GM12872 (cell line): Measurements from ENCODE around the gene ZNF444.

Experiments used
- TF ChIP-seq, protein P1 (sequence below): IDR thresholded peaks from 3 replicates; pipeline ENCODE4 v1.5.1; 2011; ENCODE audit warnings: low read depth, mild to moderate bottlenecking, low read length, moderate library complexity; ENCODE audit not compliant: insufficient read depth

The ZNF444 gene

GRCh38 chr19:56139847-56140582 lies 1.1 kb upstream of the ZNF444 start:
- TF ChIP-seq, protein P1, sequence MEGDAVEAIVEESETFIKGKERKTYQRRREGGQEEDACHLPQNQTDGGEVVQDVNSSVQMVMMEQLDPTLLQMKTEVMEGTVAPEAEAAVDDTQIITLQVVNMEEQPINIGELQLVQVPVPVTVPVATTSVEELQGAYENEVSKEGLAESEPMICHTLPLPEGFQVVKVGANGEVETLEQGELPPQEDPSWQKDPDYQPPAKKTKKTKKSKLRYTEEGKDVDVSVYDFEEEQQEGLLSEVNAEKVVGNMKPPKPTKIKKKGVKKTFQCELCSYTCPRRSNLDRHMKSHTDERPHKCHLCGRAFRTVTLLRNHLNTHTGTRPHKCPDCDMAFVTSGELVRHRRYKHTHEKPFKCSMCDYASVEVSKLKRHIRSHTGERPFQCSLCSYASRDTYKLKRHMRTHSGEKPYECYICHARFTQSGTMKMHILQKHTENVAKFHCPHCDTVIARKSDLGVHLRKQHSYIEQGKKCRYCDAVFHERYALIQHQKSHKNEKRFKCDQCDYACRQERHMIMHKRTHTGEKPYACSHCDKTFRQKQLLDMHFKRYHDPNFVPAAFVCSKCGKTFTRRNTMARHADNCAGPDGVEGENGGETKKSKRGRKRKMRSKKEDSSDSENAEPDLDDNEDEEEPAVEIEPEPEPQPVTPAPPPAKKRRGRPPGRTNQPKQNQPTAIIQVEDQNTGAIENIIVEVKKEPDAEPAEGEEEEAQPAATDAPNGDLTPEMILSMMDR: no peak

GRCh38 chr19:56141417-56141993 lies 418 bp downstream of the ZNF444 start:
- TF ChIP-seq, protein P1: no peak

DNA sequence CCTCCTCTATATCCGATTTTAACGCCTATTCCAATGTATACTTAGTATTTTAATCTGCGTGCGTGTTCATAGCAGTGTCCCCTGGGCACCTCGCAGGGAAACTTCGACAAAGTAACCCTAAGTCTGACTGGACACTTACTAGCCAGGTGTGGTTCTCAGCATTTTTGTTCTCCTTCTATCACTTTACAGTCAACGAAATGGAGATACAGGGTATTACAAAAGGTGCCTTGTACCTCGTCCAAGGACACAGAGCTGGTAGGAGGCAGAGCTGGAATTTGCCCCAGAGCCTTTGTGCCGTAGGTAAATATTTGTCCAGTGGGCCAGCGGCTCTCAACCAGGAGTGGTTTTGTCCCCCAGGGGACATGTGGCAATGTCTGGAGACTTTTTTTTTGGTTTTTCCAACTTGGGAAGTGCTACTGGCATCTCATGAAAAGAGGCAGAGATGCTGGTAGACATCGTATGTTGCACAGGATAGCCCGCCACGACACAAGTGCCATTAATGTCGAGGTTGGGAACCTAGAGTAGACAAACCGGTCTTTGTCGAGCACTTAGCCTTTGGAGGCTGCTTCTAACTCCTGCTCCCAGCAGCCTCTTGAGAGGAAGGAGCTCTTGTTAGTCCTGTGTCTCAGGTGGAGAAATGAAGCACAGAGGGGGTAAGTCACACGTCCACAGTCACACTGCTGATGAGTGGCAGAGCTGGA lies 1.1 kb downstream of the ZNF444 start:
- TF ChIP-seq, protein P1: no peak

DNA sequence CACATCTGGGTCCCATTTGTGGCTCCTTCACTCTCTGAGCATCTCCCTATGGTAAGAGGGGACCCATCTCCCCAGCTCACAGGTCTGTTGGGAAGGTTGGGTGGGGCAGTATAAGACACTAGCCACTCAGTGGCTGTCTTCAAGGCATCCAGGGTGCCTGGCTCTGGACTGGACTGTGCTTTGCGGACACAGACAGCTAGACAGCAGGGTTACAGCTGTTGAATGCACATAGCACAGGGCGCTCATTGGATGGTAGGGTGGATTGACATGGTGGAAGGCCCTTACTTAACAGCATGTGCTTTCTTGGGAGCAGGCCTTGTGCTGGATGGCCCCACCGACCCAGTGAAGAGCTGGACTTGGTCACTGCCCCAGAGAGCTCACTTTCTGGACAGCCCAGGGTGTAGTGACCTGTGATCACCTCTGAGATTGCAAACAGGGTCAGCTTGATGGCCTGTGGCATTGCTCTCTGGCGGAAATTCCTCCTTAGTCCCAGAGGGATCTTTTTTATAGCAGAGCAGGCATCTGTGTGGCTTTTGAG lies 1.9 kb downstream of the ZNF444 start:
- TF ChIP-seq, protein P1: no peak

- TF ChIP-seq, protein P1: no peak
These were observed 3.3 kb downstream of the ZNF444 start for GRCh38 chr19:56144376-56144775.

- TF ChIP-seq, protein P1: no peak
These were observed 3.7 kb downstream of the ZNF444 start for GRCh38 chr19:56144831-56145230.

GRCh38 chr19:56145698-56146097 lies 4.6 kb downstream of the ZNF444 start:
- TF ChIP-seq, protein P1: no peak
